ENCODE data around the gene NOX3.

Gene NOX3

GRCh38 chr6:155402656-155403304, 52.9 kb downstream of the NOX3 start:
- in situ Hi-C loops (cut with MboI; ENCODE audit: low sequenced_read_pairs), result no loop called here

- in situ Hi-C loops (cut with MboI; ENCODE audit: low sequenced_read_pairs), result no loop called here
Observed at GRCh38 chr6:155400654-155400965, 55.0 kb downstream of the NOX3 start.

- in situ Hi-C loops (cut with MboI; ENCODE audit: low sequenced_read_pairs), result no loop called here
Observed at GRCh38 chr6:155399745-155400653, 55.6 kb downstream of the NOX3 start.

- in situ Hi-C loops (cut with MboI; ENCODE audit: low sequenced_read_pairs), result no loop called here
Observed at GRCh38 chr6:155399062-155399744, 56.4 kb downstream of the NOX3 start.

- in situ Hi-C loops (cut with MboI; ENCODE audit: low sequenced_read_pairs), result no loop called here
Observed at GRCh38 chr6:155398701-155399061, 57.0 kb downstream of the NOX3 start.

GRCh38 chr6:155398221-155398620, 57.4 kb downstream of the NOX3 start:
- in situ Hi-C loops (cut with MboI; ENCODE audit: low sequenced_read_pairs), result no loop called here

- in situ Hi-C loops (cut with MboI; ENCODE audit: low sequenced_read_pairs), result no loop called here
Observed at GRCh38 chr6:155397172-155397705, 58.4 kb downstream of the NOX3 start.

- in situ Hi-C loops (cut with MboI; ENCODE audit: low sequenced_read_pairs), result no loop called here
Observed at GRCh38 chr6:155396605-155397004, 59.0 kb downstream of the NOX3 start.

GRCh38 chr6:155395339-155395738, 60.3 kb downstream of the NOX3 start:
- in situ Hi-C loops (cut with MboI; ENCODE audit: low sequenced_read_pairs), result no loop called here

- in situ Hi-C loops (cut with MboI; ENCODE audit: low sequenced_read_pairs), result no loop called here
Observed at GRCh38 chr6:155389130-155389529, 66.5 kb downstream of the NOX3 start.

- in situ Hi-C loops (cut with MboI; ENCODE audit: low sequenced_read_pairs), result no loop called here
Observed at GRCh38 chr6:155388591-155388990, 67.0 kb downstream of the NOX3 start.

- in situ Hi-C loops (cut with MboI; ENCODE audit: low sequenced_read_pairs), result no loop called here
Observed at GRCh38 chr6:155387481-155387880, 68.2 kb downstream of the NOX3 start.

GRCh38 chr6:155384321-155384952, 71.2 kb downstream of the NOX3 start:
- in situ Hi-C loops (cut with MboI; ENCODE audit: low sequenced_read_pairs), result no loop called here

GRCh38 chr6:155383913-155384312, 71.7 kb downstream of the NOX3 start:
- in situ Hi-C loops (cut with MboI; ENCODE audit: low sequenced_read_pairs), result no loop called here

GRCh38 chr6:155382338-155382685, 73.3 kb downstream of the NOX3 start:
- in situ Hi-C loops (cut with MboI; ENCODE audit: low sequenced_read_pairs), result no loop called here

GRCh38 chr6:155381673-155382337, 73.8 kb downstream of the NOX3 start:
- in situ Hi-C loops (cut with MboI; ENCODE audit: low sequenced_read_pairs), result no loop called here

GRCh38 chr6:155380666-155381332, 74.8 kb downstream of the NOX3 start:
- in situ Hi-C loops (cut with MboI; ENCODE audit: low sequenced_read_pairs), result no loop called here

GRCh38 chr6:155378724-155379123, 76.9 kb downstream of the NOX3 start:
- in situ Hi-C loops (cut with MboI; ENCODE audit: low sequenced_read_pairs), result no loop called here

GRCh38 chr6:155378276-155378675, 77.4 kb downstream of the NOX3 start:
- in situ Hi-C loops (cut with MboI; ENCODE audit: low sequenced_read_pairs), result no loop called here

- in situ Hi-C loops (cut with MboI; ENCODE audit: low sequenced_read_pairs), result no loop called here
Observed at GRCh38 chr6:155377061-155377460, 78.6 kb downstream of the NOX3 start.

Data from HL-60/S4 (cell line).